HG03103 (cell line): ENCODE results near the gene CACNG6.

Experiments used
- ATAC-seq: cut with Tn5 transposase; IDR thresholded peaks from one replicate; pipeline ENCODE4 v1.9.1; 2021; ENCODE audit warnings: low read depth; ENCODE audit not compliant: unreplicated experiment

CACNG6 gene

GRCh38 chr19:53966931-53967330, 24.5 kb upstream of the CACNG6 start:
- ATAC-seq, result no peak

DNA sequence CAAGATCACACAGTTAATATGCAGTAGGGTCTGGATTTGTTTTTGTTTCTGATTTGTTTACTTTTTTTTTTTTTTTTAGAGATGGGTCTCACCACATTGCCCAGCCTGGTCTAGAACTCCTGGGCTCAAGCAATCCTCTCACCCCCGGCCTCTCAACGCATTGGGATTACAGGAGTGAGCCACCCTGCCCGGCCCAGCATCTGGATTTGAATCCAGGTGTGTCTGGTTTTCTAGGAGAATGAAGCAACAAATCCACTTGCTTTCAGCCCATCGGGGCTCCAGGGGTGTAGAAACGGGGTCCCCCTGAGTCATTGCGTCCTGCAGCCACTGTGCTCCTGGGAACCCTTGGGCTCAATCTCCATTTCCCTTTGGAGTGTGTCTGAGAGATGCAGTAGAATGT, 22.1 kb upstream of the CACNG6 start:
- no peak for ATAC-seq

DNA sequence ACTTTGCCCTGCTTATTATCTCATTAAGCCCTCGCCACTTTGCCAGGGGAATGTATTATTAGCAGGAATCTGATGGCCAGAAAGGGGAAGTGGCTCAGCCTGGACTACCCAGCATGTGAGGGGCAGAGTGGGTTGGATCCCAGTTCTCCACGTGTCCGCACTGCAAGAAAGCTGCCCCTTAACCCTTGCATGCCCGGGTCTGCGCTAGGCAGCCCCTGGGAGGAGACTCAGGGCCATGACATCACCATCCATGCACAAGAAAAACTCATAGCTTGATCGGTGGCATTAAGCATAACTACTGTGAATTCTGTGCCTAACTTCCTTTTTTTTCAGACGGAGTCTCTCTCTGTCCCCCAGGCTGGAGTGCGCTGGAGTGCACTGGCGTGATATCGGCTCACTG, 19.8 kb upstream of the CACNG6 start:
- no peak for ATAC-seq

GRCh38 chr19:53977429-53977990, 13.9 kb upstream of the CACNG6 start:
- ATAC-seq, result no peak

DNA sequence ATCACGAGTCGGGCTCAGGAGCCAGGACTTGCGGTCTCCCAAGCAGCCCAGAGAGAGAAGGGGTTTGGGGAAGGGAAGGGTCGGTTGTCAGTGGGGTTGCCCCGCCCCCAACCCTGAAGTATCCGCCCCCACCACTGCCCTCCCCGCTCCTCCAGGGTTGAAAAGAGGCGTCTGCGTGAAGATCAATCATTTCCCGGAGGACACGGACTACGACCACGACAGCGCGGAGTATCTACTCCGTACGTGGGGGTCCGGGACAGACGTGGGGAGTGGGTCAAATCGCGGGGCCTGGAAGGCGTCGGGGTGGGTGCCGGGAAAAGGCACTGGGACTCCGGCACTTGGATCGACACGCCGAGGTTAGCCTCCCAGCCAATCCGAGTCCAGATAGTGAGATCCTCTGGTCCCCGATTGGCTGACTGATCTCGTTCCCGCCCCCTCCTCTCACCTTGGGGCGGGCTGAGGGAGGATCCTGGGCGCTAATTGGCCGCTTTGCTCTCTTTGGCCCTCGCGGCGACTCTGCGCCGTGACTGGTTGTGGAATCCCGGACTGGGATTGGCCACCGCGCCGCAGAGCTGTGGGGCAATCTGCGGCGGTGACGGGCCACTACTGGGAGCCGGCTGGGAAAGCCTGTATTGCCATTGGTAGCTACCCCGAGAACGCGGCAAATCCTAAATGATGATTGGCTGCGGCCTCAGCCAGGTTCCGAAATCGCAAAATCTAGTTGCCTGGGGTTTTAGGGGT, 13.3 kb upstream of the CACNG6 start:
- ATAC-seq, result no peak

GRCh38 chr19:53978975-53979801, 12.2 kb upstream of the CACNG6 start:
- ATAC-seq, result no peak

- no peak for ATAC-seq
Observed at GRCh38 chr19:53980539-53981375, 10.7 kb upstream of the CACNG6 start.

DNA sequence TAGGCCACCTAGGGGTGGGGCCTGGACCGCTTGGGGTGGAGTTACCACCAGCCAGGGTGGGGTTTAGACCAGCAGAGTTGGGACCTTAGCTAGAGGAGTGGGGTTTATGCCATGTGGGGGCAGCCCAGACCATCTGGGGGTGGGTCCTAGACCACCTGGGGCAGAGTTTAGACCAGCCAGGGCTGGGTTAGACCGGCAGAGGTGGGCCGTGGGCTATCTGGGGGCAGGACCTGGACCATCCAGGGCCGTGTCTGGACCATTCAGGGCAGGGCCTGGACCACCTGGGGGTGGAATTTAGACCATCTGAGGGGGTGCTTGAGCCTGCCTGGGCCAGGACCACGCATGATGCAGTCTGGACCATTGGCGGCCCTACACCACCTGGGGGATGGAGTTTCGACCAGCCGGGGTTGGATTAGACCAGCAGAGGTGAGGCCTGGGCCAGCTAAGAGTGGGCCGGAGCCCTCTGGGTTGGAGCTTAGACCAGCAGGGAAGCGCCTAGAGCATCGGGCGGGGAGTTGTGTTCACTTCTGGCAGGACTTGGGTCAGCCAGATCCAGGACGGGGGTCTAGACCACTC, 10.0 kb upstream of the CACNG6 start:
- no peak for ATAC-seq

GRCh38 chr19:53982001-53982451, 9.4 kb upstream of the CACNG6 start:
- no peak for ATAC-seq

- ATAC-seq, result no peak
Observed at GRCh38 chr19:53982611-53983010, 8.8 kb upstream of the CACNG6 start.

- no peak for ATAC-seq
Observed at GRCh38 chr19:53983457-53984289, 7.8 kb upstream of the CACNG6 start.

- no peak for ATAC-seq
Observed at GRCh38 chr19:53985863-53986262, 5.6 kb upstream of the CACNG6 start.

DNA sequence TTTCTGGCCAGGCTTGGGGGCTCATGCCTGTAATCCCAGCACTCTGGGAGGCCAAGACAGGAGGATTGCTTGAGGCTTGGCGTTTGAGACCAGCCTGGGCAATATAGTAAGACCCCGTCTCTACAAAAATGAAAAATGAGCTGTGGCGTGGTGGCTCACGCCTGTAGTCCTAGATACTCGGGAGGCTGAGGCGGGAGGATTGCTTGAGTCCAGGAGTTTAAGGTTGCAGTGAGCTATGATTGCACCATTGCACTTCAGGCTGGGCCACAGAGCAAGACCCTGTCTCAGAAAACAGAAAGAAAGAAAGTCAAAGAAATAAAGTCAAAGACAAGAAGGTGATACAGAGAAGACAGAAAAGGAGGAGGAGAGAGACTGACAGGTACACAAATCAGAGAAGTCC, 2.5 kb upstream of the CACNG6 start:
- ATAC-seq, result no peak

GRCh38 chr19:53989600-53990533, 1.6 kb upstream of the CACNG6 start:
- ATAC-seq, result no peak

- ATAC-seq, result no peak
Observed at GRCh38 chr19:53992211-53992610, 774 bp downstream of the CACNG6 start.

- no peak for ATAC-seq
Observed at GRCh38 chr19:53992815-53993214, 1.4 kb downstream of the CACNG6 start.

DNA sequence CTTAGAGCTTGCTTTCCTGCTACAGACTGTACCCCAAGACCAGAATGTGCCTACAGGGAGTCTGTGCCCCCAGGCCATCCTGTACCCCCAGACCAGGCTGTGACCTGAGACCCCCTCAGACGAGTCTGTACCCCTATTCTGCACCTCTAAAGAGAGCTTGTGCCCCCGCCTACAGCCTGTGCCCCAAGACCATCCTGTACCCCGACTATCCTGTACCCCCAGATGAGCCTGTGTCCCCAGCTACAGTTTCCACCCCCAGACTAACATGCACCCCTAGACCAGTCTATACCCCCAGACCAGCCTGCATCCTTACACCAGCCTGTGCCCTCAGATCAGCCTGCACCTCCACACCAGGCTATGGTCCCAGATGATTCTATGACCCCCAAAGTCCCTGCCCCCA, 2.0 kb downstream of the CACNG6 start:
- no peak for ATAC-seq

DNA sequence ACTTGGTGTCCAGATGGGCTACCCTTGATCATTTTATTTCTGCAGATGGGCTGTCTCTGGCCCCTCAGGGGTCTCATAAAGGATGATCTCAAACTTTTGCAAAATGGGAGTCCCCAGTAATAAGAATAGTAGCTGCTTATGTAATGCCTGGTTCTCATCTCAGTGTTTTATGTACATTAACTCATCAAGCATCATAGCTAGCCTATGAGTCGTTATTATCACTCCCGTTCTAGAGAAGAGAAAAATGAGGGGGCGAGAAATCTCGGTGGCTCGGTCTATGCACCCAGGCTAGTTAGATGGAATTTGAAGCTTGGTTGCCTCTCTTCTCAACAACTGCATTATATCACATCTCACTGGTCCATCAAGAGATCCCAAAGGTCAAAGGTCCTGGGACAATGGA, 3.4 kb downstream of the CACNG6 start:
- no peak for ATAC-seq
